Caki2 (cell line): ENCODE measurements around the gene RPUSD1. TPM values are rescaled to one million over a fixed set of nuclear protein-coding genes. Genes with fewer than 3 reads are reported as not detected.
"Not testable (repeated sequence)": the region's sequence is repeated elsewhere in the genome, so short reads cannot be mapped to it uniquely, and the experiment has no call there.

ENCODE experiments used
- DNase-seq: peaks from one replicate; pipeline ENCODE4 v3.0.0-alpha.2; 2015; ENCODE audit warnings: low read depth
- in situ Hi-C: cut with HindIII; loops from 2 replicates; pipeline ENCODE4 v1.10.0; 2016; ENCODE audit warnings: low sequenced_read_pairs, low pct_unique_long_range_greater_than_20kb, mixed read lengths
- total RNA-seq: library from RNA; depleted of rRNA; stranded (reverse); fragments of >200 nt; shearing (Covaris generic); gene quantifications from 2 replicates; pipeline ENCODE4 v1.2.3, GENCODE V29; 2014; ENCODE audit warnings: low replicate concordance; rRNA removed

Gene RPUSD1, protein sequence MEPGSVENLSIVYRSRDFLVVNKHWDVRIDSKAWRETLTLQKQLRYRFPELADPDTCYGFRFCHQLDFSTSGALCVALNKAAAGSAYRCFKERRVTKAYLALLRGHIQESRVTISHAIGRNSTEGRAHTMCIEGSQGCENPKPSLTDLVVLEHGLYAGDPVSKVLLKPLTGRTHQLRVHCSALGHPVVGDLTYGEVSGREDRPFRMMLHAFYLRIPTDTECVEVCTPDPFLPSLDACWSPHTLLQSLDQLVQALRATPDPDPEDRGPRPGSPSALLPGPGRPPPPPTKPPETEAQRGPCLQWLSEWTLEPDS
- total RNA-seq = 50.0 and 75.0 TPM in 2 replicates

- in situ Hi-C loops = no loop called here
- peak; percentile 57 for DNase-seq
Observed at GRCh38 chr16:787978-788398, at the start of gene RPUSD1. TSS of gene RPUSD1 (minus strand) at chr16:788381. CDS start at chr16:787737, 644 bp downstream.

- DNase-seq = not testable (repeated sequence)
- in situ Hi-C loops = loop anchor here (10.0 kb wide), 1 partner anchor 128 kb away; no protein-coding TSS in a partner anchor
Observed at GRCh38 chr16:836822-837221, 48.6 kb upstream of the RPUSD1 start.

GRCh38 chr16:836221-836620 lies 48.0 kb upstream of the RPUSD1 start:
- no peak for DNase-seq
- in situ Hi-C loops = loop anchor here (10.0 kb wide), 1 partner anchor 129 kb away; no protein-coding TSS in a partner anchor

DNA sequence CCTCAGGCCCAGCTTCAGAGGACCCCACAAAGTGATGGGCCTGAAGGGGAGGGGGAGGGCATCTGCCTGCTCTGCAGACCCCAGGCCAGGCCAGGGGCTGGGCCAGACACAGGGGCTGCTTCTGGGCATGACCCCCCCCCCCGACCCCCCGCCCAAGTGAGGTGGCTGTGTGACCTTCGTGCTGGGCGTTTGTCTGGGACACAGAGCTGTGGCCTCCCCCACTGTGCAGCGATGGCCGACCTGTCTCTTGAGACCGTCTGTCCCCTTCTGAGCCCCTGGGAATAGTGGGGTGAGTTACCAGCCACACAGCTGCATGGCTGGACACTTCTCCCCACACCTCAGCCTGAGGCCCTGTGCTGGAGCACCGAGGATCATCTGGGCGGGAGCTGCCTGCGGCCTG lies 47.2 kb upstream of the RPUSD1 start:
- DNase-seq = no peak
- in situ Hi-C loops = loop anchor here (10.0 kb wide), 1 partner anchor 129 kb away; no protein-coding TSS in a partner anchor

GRCh38 chr16:833411-833810 lies 45.2 kb upstream of the RPUSD1 start:
- no peak for DNase-seq
- in situ Hi-C loops = loop anchor here (10.0 kb wide), 1 partner anchor 131 kb away; no protein-coding TSS in a partner anchor

DNA sequence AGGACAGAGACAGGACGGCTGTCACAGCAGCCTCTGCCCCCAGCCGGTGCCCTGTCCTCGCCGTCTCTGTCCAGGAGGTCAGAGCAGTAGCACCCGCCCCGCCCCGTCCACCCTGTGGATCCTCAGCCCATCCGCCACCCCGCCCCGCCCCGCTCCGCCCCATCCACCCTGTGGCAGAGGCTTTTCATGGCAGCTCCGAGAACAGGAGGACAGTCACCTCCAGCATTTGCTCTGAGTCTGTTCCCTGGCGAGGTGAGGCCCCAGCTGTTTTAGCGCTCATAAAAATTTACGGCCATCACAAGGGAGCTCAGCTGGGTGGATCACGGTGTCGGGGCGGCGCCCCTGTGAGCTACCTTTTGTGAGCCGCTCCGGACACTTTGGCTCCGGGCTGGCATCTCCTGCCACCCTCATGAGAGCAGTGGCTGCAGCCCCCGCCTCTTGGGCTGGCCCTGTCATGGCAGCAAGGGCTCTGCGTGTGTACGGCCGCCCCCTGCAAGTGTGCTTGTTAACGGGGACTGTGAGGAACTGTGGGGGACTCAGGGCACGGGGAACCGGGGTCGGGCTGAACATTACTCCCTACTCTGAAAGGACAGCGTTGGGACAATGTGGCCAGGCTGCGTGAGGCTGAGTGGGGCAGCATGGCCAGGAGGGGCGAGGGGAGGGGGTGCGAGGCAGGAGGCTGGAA lies 44.6 kb upstream of the RPUSD1 start:
- in situ Hi-C loops = loop anchor here (10.0 kb wide), 1 partner anchor 132 kb away; no protein-coding TSS in a partner anchor
- DNase-seq = no peak

DNA sequence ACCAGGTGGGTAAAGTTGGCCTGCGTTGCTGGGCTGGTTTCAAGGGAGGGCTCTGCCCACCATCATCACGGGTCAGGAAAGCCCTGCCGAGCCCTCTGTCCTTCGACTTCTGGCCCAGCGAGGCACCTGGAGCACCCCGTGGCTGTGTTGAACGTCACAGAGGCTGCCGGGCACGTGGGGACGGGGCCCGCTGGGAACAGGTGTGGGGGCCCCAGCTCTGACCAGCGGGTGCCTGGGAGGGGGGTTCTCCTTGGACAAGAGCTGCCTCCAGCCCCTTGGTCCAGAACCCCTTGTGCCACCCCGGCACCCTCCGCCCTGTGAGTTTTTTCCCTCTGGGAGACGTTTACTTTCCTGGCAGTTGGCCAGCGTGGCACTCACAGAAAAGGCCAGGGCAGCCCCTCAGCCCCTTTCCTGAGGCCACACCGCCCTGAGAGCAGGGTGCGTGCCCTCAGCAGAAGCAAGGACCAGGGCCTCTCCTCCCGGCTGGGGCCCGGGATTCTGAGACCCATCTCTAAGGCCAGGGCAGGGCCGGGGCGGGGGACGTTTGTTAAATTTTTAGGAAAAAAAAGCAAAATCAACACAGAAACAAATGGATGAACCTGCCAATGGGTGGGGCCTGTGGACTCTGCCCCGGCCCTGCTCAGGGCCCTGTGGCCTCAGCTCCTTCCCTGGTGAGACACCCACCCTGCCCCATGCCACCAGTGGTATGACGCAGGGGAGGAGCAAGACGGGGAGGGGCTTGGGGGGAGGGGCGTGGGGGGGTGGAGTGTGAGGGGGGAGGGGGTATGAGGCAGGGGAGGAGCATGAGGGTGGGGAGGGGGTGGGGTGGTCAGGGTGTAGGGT lies 43.6 kb upstream of the RPUSD1 start:
- DNase-seq = no peak
- in situ Hi-C loops = loop anchor here (10.0 kb wide), 1 partner anchor 133 kb away; no protein-coding TSS in a partner anchor

GRCh38 chr16:830871-831570 lies 42.8 kb upstream of the RPUSD1 start:
- in situ Hi-C loops = loop anchor here (10.0 kb wide), 1 partner anchor 134 kb away; no protein-coding TSS in a partner anchor
- no peak for DNase-seq

DNA sequence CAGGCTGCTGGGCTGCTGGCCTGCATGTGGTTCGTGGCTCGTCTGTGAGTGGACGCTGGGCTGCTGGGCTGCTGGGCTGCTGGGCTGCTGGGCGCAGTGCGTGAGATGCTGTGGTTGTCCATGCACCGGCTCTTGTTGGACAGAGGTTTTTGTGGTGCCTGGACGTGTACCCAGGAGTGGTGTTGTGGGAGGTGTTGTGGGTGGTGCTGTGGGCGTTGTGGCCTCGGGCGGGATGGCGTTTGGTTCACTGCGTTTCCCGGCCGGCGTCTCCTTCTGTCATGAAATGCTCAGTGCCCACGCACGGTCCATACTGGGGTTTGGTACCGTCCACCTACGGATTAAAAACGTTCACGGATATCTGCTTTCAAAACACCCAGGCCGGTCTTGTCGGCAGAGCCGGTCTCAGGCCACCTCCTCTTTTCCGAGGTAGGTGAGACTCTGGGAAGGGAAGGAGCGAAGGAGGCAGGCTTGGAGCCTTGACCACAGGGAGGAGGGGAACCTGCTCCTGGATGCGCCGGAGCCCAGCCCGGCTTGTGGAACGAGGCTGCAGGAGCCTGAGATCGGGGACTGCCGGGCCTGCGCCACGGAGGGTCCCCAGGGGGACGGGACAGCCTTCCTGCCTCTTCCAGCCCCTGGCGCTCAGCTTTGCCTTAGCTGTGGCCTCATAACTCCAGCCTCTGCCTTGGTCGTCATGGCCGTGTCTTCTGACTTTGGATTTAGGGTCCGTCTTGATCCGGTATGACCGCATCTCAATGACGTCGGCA lies 42.1 kb upstream of the RPUSD1 start:
- DNase-seq = no peak
- in situ Hi-C loops = loop anchor here (10.0 kb wide), 1 partner anchor 135 kb away; no protein-coding TSS in a partner anchor

GRCh38 chr16:828891-829290 lies 40.7 kb upstream of the RPUSD1 start:
- in situ Hi-C loops = no loop called here
- no peak for DNase-seq

- in situ Hi-C loops = no loop called here
- no peak for DNase-seq
Observed at GRCh38 chr16:827513-827912, 39.3 kb upstream of the RPUSD1 start.

GRCh38 chr16:825341-826061 lies 37.3 kb upstream of the RPUSD1 start:
- no peak for DNase-seq
- in situ Hi-C loops = no loop called here

GRCh38 chr16:824601-825000 lies 36.4 kb upstream of the RPUSD1 start:
- DNase-seq = no peak
- in situ Hi-C loops = no loop called here

GRCh38 chr16:824194-824593 lies 36.0 kb upstream of the RPUSD1 start:
- no peak for DNase-seq
- in situ Hi-C loops = no loop called here

DNA sequence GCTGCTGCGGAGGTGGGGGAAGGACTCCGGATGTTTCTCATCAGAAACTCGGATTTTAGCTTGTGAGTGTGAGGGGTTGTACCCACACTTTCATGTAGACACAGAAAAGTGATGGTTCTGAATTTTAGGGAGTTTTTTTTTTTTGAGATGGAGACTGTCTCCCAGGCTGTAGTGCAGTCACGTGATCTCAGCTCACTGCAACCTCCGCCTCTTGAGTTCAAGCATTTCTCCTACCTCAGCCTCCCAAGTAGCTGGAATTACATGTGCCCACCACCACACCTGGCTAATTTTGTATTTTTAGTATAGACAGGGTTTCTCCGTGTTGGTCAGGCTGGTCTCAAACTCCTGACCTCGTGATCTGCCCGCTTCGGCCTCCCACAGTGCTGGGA lies 34.7 kb upstream of the RPUSD1 start:
- in situ Hi-C loops = no loop called here
- no peak for DNase-seq

GRCh38 chr16:822174-822908 lies 34.2 kb upstream of the RPUSD1 start:
- no peak for DNase-seq
- in situ Hi-C loops = no loop called here
